Activated CD8-positive, alpha-beta memory T cell treated with anti-CD3 and anti-CD28 coated beads for 4 hours (primary cell): ENCODE data around the gene PPM1H.
A peak's percentile ranks its signal among the peaks of the same experiment; 100 is the strongest.

Experiments
- DNase-seq, 2 donors: peaks; one replicate each; pipeline ENCODE4 v3.0.0-alpha.2; 2020; ENCODE audit warnings: low read depth in 2 of 2

Gene PPM1H

DNA sequence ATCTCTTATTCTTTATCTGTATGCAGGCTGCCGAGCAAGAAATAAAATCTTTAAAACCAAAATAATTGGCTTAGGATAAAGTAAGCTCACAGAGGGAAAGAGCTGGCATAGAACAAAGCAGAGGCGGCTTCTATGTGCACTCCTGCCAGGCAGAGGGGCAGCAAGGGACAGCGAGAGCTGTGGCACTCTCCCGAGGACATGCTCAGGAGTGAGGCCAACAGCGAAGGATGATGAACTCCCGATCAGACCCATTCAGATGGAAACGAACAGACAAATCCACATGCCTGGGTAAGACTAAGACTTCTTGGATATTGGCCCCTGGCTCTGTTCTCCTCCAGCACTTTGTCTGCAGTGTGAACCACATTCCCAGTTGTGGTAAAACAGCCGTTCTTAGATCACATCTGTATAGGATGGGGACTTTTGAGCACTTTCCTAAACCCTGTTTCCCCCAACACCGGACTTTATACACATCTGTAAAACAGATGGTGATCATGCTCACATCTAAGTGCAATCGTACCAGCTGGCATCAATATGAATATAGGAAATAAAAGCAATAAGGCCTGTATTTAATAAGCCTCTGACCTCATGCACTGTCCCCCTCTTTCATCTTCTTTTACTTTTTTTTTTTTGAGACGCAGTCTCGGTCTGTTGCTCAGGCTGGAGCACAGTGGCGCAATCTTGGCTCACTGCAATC, 134.1 kb downstream of the PPM1H start:
- DNase-seq: no peak

DNA sequence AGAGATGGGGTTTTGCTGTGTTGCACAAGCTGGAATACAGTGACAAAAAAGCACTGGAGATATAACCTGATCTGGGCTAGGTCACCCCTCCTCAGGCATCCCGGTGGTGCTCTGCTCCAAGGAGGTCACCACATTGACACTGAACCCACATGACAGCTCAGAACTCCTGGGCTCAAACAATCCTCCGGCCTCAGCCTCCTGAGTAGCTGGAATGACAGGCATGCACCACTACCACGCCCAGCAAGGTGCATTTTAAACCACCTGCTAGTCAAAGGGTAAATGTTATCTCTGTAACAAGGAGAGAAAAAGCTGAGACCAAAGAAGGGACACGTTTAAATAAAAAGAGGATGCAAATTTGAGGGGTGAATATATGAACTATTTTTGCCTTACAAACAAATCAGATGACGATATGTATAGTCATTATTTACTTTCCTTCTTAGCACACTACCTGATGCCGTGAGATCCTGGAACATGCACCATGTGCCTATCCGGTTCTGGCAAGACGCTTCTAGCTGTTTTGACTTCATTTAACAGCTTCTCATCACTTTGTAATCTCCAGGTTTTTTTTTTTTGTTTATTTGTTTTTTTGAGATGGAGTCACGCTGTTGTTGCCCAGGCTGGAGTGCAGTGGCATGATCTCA, 135.1 kb downstream of the PPM1H start:
- no peak for DNase-seq

DNA sequence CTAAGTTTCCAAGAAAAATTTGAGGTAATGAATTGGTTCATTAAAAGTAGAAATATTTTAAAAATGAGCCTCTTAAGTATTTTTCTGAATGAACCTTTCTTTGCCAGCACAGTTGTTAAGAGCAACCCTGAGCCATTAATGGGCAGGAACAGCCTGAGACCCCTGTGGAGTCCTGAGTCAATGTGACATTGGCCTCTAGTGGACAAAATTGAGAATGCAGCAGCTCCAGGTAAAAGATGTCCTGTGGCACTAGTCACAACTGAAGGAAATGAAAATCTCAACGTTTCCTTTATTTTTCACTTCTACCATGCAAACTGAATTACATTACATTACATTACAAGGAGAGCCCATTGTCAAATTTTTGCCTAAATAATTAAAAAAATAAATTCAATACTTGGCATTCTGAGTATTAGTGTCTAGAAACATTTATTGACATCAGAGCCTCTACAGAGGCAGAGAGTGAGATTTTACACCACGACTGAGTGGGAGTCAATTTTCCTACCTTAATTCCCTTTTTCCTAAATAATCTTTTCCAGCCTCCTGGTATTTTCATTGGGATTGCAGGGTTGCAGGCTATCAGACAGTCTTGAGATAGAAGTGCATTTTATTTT, 135.7 kb downstream of the PPM1H start:
- DNase-seq: peak in 1 of 2 donors; percentile 19

DNA sequence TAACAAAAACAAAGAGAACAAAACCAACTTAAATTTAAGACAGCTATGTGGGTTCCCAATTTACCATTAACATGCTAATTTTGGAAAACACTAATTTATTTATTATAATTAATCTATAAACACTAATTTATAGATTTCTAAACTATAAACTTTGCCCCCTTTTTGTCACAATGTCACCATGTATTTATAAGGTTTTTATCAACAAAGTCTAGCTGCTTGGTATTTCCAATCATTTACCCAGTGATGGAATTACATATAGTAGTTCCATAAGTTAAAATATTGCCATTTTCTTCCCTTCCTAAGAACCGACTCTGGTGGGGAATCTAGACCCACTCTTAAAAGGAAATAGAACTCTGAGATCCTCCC, 140.7 kb downstream of the PPM1H start:
- DNase-seq: no peak

DNA sequence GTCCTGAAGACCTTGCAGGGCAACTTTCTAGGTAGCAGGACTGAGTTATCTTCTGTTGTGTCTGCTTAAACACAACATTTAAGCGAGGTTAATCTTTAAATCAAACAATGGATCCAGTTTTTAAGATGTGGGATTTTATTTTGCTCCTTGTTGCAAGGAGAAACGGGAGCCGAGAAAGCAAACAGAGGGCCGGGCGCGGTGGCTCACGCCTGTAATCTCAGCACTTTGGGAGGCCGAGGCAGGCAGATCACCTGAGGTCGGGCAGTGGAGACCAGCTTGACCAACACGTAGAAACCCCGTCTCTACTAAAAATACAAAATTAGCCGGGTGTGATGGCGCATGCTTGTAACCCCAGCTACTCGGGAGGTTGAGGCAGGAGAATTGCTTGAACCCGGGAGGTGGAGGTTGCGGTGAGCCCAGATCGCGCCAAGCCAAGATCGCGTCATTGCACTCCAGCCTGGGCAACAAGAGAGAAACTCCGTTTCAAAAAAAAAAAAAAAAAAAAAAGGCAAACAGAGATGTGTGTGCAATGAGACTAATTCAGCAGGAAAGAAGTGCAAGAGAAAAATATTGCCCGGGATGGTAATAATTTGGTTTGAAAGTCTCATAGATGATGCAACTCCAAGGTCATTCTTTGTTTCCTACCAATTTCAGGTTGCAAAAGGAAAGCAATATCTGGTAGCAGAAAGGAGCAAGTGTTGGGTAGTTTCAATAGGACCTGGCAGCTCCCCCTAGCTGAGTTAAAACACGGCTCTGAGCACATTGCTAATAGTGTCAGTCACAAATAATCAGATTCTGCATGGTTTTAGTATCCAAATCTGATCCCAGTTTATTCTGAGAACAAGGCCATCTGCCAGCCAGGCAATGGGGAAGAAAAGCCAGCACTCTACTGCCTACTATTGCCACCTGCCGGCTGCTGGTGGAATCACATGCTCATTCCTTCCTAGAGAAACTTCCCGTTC, 141.4 kb downstream of the PPM1H start:
- DNase-seq: peak; percentile 41 to 51

DNA sequence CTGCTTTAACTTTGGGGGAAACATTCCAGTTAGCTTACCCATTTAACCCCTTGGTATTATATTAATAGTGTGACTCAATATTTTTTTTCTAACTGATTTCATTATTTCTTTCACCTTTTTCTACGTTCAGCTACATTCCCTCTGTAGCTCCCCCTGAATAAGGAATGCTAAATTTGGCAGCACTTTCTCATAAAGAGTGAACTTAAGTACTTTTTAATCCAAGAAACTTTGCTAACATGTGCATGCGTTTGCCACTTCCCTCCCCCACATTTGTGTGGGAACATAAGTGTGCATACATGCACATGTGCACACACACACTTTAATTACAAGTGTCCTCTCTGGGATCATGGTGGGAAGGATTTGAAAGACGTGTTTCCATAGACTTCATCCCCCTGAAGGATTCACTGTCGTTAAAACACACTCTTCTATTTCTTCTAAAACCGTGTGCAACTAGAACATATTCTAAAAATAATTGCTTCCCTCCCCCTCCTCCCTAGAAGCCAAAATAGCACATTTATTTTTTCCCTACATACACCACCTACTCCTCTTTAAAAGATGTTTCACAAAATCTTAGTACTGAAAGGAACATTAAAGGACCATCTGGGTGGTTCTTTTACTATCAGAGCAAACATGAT, 142.6 kb downstream of the PPM1H start:
- DNase-seq: no peak

DNA sequence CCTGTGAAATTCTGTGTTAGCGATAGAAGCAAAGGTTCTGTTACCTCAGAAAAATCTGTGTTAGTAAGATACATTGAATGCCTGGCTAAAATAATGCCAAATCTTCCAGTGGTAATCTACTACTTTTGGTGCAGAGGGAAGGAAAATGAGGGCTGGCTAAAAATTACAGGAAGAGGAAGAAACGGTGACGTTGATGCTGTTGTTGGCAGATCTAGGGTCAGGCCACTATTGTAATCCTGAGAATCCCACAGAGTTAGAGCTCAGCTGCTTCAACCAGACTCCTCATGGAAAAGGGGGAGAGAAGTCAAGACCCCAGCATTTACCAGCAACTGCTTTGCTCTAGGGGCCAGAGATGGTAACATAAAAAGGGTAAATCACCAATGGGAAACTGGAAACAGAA, 145.1 kb downstream of the PPM1H start:
- DNase-seq: no peak

DNA sequence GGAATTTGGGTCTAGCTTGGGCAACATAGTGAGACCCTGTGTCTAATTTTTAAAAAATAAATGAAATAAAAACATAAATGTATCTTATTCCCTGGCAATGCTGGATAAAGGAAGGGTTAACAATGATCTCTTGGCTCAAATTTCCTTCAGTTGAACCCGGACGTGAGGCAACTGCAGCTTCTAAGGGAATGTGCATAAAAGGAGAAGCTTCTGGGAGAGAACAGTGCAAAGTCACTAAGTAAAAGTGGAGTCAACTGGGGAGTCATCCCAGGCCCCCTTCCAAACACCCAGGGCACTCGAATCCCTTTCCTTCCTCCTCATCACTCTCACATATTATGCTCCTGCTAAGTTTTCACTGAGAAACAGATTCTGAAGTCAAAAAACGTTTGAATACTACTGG, 147.3 kb downstream of the PPM1H start:
- DNase-seq: no peak

DNA sequence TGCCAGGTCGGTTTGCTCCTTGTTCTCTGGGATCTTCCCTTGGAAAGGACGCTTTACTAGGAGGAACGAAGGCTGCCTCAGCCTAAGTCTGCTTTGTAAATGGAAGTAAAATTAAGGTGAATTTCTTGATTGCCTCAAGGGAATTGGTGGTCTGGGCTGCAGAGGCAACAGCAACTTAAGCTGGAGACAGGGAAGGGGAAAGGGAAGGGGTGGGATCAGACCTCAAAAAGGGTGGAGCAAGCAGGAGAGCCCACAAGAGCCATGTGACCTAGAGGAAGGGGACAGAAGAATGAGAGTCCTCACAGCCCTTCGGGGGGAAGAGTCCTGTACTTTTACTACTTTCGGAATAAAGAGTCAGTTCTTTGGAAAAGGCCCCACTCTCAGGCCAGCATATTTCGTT, 147.9 kb downstream of the PPM1H start:
- DNase-seq: no peak

DNA sequence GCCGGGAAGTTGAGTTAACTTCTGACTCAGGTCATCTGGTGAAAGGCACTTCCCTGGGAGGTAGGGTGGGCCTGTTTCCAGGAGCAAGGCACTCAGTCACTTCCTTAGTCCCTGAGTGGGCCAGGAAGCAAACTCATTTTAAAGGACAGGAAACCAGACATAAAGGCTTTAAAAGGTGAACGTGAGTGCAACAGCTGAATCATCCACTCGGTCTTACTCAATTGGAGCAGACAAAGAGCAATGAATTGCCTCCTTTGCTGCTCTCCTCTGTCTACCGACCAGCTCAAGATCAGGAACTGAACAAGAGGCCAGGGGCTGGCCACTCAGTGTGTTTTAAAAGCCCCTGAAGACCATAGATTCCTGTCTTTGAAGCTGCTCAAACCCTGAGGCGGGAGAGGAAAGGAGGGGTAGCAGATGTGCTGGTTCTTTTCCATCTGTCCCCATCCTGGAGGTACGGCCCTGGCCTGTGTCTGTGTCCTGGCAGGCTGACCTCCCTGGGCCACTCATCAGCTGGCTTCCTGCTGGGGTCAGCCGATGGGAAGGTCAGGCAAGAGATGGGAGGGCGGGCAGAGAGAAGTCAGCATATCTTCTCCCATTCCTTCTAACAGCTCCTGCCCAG, 148.9 kb downstream of the PPM1H start:
- no peak for DNase-seq

DNA sequence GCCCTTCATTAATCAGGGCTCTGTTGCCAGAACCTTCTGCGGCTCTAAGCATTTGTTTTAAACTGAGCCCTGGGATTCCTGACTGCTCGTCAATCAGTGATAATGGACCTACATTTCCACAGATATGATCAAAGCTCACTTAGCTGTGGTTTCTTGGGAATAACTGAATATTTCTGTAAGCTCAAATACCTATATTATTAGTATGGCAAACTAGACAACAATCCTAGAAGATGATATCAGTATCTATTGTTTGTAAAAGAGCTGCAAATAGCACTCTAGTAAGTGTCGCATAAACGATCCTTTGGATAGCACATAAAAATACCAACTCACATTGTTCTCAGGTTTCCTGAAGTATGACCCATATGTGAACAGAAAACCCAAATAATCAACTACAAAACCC, 150.4 kb downstream of the PPM1H start:
- DNase-seq: no peak

DNA sequence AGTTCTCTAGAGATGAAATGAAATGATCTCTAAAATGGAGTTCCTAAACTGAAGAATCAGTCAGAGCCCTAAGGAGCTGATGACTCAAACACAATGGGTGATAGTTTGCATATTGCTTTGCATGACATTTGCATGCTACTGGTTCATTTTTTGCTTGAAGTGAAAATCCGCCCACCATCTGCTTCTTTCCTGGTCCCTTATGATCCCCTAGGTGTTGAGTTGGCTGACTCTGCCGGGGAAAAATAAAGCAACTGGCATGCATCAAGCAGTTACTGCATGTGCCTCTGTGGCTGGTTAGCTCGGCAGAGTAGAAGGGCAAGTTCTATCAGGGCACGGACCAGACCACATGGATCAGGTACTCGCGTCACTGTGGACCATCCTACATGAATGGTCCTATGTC, 151.1 kb downstream of the PPM1H start:
- no peak for DNase-seq

DNA sequence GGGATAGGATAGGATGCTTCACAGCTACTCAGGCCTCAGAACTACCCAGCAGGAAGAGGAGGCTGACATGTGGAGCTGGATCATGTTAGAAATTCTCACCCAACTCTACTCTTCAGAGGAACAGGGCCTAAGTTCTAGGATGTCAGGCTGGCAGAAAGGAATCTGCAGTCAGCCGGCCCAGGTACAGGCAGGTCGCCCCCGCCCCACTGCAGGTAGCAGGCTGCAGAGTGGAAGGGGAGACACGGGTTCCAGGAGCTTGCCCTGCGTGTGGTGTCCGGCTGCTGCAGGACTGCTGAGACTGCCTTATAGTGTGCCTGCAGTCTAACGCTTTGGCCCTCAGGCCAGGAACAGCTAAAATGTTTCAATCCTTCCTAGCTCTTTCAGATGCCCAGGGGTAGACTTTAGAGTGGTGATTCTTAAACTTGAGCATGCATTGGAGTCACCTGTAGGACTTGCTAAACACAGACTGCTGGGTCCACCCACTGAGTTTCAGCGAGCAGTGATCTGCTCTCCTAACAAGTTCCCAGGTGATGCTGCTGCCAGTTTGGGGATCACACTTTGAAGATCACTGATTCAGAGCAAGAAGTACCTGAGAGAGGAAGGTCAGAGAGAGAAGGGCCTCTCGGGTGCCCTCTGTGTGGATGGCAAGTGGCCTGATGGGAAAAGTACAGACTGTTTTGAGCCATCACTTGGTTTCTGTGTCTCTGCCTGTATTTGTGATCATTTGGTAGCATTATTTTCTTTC, 153.6 kb downstream of the PPM1H start:
- no peak for DNase-seq

DNA sequence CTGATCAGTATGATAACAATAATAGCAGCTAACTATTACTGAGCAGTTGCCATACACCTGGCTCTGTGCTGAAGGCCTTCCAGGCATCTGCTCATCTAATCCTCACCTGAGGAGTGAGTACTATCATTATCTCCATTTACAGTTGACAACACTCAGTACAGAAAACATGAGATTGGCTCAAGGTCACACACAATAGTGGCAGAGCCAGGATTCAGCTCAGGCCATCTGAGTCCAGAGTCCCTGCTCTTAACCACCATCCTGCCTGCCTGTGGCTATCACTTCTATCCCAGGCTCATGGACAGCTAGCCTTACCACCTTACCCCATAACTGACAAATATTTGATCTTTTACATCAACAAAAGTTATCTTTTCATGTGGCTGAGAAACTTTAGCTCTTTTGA, 155.5 kb downstream of the PPM1H start:
- DNase-seq: no peak

DNA sequence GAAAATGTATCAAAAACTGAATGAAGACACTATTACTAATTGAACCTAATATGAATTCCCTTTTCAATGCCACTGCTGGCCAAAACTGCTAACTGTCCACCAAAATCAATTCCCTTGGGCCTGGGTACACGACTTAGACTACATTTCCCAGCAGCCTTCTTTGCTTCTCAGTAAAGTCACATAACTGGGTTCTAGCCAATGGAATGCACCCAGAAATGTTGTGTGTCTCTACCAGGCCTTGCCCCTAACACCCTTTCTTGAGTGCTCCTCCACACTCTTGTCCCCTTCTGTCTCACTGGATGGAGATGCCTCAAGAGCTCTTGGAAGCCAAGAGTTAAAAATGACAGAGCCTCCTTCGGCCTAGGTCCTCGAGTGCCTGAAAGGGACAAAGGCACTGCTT, 156.8 kb downstream of the PPM1H start:
- DNase-seq: no peak

DNA sequence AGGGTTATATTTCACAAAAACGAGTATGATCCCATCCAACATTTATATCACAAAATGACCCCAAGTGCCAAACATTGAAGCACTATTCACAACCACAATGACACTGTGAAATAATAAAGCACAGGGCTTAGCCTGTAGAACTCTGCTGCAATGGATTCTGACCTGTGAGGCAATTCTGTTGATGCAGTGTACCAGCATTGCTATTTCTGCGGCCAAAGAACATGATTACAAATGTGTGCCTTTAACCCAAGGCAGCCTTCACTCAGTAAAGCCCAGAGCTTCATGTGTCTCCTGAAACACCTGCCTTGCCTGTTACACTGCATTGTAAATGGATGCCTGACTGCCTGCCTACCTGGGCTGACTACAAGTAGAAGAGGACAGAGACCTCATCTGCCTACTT, 158.0 kb downstream of the PPM1H start:
- DNase-seq: no peak

DNA sequence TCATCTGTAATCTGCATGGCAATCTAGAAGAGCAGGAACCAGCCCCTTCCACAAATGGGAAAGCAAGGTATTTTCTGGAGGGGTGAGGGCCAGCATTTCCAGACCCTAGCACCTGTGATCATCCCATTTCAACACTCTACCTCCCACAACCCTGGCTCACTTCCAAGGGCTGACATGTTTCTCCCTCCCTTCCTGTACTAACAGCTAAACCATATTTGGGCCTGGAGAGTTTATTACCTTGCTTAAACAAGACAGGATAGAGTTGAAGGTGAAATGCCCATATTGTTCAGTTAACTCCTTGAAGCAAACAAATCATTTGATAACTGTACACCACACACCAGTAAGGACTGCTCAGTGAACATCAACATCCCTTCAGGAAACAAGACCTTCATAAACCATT, 158.4 kb downstream of the PPM1H start:
- DNase-seq: no peak

DNA sequence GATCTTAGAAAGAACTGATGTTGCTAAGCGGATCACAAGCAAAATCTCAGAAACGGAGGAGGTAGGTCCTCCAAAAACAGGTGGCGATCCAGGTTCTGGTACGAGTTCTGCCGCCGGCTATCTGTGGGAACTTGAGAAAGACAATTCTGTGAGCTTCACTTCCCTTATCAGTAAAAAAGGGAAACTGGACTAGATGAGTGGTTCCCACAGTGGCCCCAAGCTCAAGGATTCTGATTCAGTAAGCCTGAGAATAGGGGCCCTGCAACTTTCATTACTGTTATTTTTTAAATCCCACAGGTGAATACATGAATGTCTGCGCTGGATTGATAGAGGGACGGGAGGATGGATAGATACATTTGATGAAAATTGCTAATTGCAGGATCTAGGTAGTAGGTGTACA, 160.2 kb downstream of the PPM1H start:
- no peak for DNase-seq

DNA sequence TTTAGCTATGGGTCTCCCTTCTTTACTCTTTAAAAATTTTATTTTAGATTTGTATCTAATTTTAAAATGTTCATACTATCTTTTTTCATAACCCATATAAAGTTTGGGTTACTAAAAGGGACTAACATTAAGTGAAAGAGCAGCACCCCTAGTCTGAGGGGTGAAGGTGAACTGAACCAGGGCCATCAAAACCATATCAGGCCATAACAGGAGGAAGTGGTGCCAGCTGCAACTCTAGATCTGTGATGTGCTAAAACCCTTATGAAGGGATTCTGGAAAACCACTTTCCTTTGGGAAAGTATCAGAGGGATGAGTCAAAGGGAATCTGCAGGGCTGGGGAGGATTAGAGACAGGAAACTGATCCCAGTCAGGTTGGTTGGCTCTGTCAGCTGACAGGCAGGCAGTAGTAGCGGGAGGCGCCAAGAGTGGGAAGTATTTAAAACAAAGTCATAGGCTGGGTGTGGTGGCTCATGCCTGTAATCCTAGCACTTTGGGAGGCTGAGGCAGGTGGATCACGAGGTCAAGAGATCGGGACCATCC, 162.5 kb downstream of the PPM1H start:
- DNase-seq: no peak

DNA sequence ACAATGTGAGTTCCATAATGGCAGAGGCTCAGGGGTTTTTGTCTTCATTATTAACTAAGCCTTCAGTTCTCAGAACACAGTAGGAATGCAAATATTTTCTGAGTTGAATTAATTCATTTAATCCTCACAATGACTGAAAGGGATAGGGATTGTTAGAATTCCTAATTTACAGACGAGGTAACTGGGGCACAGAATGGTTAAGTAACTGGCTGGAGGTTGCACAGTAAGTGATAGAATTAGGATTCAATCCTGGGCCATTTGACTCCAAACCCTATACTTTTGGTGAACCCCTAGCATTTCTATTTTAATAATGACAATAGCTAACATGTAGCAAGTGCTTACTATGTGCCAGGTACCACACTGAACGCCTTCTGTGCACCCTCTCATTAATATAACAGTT, 163.1 kb downstream of the PPM1H start:
- no peak for DNase-seq
